Activated CD4-positive, CD25-positive, alpha-beta regulatory T cell treated with anti-CD3 and anti-CD28 coated beads, Interleukin-2, amount 50 U/mL, for 24 hours (primary cell): ENCODE measurements around the gene RHOF.
A peak's percentile ranks its signal among the peaks of the same experiment; 100 is the strongest.

Source experiments
- ATAC-seq, 2 donors: fragments of 150-1000 bp; cut with Tn5 transposase; one replicate each; pipeline ENCODE4 v1.10.0; 2021; ENCODE audit warnings: mild to moderate bottlenecking in 1 of 2, moderate library complexity in 1 of 2

The RHOF gene, protein sequence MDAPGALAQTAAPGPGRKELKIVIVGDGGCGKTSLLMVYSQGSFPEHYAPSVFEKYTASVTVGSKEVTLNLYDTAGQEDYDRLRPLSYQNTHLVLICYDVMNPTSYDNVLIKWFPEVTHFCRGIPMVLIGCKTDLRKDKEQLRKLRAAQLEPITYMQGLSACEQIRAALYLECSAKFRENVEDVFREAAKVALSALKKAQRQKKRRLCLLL

DNA sequence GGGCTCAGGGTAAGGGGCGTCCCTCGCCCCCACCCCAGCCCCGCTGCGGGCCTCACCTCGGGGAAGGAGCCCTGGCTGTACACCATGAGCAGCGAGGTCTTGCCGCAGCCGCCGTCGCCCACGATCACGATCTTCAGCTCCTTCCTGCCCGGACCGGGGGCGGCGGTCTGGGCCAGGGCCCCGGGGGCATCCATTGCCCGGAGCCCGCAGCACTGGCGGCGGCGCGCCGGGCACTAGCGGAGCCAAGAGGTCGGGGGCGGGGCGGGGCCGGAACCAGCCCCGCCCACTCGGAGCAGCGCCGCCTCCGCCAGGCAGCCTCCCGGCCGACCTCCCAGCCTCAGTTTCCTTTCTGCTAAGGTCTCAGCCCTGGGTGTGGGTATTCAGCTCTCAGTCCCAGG lies at the start of gene RHOF:
TSS of gene RHOF (minus strand) at position 249 of the 398 bp plus-strand sequence. CDS start at position 194, 55 bp downstream.
- ATAC-seq, result peak; percentile 9 to 15

DNA sequence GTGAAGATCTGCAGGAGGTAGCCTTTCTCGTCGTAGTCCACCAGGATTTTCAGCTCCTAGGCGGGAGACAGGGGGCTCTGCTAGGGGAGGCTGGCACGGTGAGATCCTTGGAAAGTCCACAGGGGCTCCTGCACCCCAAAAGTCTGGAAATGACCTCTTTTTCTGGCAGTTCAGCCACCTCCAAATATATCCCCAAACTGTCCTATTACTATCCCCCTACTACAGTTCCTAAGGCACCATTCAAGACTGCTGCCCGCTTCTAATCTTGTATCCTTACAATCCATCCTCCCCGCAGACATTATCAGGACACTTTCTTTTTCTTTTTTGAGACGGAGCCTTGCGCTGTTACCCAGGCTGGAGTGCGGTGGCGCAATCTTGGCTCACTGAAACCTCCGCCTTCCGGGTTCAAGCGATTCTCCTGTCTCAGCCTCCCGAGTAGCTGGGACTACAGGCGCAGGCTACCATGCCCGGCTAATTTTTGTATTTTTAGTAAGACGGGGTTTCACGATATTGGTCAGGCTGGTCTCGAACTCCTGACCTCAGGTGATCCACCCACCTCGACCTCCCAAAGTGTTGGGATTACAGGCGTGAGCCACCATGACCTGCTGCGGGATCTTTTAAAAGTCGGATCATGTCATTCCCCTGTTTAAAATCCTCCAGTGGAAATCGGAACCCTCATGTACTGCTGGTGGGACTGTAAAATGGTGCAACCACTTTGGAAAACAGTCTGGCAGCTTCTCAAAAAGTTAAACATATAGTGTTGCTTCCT lies 46.7 kb upstream of the RHOF start:
- no peak for ATAC-seq

- ATAC-seq, result peak; percentile 96 to 97
These were observed 45.9 kb upstream of the RHOF start for GRCh38 chr12:121839106-121839992.

GRCh38 chr12:121838126-121838525 lies 44.6 kb upstream of the RHOF start:
- no peak for ATAC-seq

GRCh38 chr12:121837680-121838079 lies 44.2 kb upstream of the RHOF start:
- no peak for ATAC-seq

GRCh38 chr12:121831571-121832245 lies 38.2 kb upstream of the RHOF start:
- ATAC-seq, result no peak

- no peak for ATAC-seq
These were observed 37.2 kb upstream of the RHOF start for GRCh38 chr12:121830588-121831265.

GRCh38 chr12:121830134-121830533 lies 36.6 kb upstream of the RHOF start:
- no peak for ATAC-seq

DNA sequence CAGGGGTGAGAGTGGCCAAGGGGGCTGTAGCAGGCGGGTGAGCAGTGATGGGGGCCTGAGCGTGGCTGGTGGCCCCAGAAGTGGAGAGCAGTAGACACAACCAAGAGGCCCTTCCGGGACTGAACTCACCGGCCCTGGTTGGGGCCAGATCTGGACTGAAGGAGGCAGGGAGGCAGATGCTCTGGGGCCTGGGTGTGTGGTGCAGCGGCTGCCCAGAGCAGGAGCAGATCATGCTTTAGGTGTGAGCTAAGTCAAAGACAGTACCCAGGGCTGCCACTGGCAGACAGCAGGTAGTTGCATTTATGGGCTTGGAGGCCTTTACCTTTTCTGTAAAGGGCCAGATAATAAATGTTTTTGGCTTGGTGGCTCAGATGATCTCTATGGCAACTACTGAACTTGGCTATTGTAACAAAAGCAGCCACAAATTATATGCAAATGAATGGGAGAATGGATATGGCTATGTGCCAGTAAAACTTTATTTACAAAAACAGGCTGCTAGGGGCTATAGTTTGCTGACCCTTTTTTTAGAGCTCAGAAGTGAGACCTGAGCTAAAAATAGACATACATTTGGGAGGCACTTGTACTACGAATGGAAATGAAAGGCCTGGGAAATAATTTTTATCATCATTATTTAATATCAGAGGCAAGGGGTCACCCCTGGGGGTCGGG lies 35.9 kb upstream of the RHOF start:
- ATAC-seq, result no peak

DNA sequence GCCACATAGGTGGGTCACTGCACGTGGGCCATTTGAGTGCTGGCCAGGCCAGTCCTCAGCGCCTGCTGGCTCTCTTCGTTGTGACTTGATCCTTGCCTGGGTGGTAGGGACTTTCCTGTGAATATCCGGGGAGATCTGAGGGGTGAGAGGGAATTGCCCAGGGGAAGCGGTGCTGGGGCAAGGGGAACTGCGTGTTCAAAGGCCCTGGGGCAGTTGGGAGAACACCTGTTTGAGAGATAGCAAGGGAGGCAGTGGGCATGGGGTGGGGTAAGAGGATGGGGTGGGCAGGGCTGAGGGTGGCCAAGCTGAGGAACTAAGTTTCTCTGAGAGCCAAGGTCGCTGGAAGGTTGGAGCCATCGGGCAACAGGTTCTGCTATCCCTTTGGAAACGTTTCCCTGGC lies 35.3 kb upstream of the RHOF start:
- ATAC-seq, result no peak

- no peak for ATAC-seq
These were observed 34.8 kb upstream of the RHOF start for GRCh38 chr12:121828306-121828705.

DNA sequence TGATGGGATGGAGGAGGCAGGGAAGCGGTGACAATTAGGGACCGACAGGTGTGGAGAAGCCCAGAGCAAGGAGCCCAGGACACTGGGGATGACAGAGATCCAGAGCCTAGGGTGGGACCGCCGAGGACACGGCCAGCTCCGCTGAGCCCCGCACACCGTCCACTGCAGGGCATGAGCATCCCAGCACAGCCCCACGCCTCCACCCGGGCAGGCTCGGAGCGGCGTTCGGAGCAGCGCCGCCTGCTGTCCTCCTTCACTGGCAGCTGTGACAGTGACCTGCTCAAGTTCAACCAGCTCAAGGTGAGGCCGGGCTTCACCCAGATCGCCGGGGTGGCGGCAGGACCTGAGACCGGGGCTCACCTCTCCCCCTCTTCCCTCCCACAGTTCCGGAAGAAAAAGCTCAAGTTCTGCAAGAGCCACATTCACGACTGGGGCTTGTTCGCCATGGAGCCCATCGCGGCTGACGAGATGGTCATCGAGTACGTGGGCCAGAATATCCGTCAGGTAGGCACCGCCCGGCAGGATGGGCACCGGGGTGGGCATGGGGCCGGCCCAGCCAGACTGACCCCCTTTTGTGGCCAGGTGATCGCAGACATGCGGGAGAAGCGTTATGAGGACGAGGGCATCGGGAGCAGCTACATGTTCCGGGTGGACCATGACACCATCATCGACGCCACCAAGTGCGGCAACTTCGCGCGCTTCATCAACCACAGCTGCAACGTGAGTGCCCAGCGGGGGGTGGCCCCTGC lies 34.0 kb upstream of the RHOF start:
- ATAC-seq, result no peak

DNA sequence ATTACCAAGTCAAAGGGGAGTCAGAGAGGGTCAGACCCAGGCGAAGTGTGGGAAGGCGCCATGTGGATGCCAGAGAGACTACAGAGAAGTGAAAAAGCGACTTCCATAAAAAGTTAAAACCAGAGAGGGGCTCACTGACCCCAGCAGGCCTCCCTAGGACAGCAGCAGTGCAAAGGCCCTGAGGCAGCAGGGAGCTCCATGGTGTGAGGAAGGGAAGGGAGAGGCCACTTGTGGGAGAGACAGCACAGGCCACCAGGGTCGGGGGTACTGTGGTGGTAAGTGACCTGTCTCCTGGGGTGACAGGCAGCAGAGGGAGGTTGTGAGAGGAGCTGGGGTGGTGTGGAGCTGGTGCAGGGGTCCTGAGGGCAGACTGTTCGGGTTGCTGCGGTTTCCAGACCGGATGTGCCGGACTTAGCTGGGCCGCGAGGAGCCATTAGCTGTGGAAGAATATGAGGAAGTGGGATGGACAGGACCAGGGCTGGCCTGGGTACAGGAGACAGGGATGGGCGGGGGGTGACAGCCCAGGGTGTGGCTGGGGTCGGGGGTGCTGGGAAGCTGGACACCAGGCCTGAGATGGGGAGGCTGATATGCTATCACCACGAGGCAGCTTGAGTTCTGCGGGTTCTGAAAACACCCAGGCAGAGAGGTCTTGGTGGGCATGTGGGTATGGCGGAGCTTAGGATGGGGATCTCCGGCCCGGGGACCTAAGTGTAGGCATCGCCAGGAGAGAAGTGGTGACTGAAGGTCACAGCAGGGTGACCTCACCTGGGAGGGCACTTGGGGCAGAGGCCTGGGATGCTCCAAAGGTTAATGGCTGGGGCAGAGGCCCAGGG lies 33.0 kb upstream of the RHOF start:
- ATAC-seq, result no peak

GRCh38 chr12:121825041-121825523 lies 31.6 kb upstream of the RHOF start:
- ATAC-seq, result no peak

DNA sequence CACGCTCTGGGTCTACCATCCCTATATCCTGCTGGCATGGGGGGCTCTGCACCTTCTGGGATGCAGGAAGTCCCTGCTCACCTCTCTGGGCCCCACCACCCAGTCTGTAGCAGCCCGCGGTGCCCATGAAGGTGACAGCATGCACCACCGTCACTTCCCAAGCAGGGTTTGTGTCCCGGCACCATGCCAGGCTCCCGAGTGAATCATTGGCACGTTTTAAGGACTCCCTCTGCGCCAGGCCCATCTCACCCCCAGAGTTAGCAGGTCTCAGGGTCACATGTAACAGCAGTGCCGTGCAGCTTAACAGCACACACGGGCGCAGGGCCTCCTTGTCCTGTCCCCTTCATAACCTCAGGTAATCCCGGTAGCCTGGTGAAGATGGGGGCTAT lies 30.2 kb upstream of the RHOF start:
- ATAC-seq, result no peak

DNA sequence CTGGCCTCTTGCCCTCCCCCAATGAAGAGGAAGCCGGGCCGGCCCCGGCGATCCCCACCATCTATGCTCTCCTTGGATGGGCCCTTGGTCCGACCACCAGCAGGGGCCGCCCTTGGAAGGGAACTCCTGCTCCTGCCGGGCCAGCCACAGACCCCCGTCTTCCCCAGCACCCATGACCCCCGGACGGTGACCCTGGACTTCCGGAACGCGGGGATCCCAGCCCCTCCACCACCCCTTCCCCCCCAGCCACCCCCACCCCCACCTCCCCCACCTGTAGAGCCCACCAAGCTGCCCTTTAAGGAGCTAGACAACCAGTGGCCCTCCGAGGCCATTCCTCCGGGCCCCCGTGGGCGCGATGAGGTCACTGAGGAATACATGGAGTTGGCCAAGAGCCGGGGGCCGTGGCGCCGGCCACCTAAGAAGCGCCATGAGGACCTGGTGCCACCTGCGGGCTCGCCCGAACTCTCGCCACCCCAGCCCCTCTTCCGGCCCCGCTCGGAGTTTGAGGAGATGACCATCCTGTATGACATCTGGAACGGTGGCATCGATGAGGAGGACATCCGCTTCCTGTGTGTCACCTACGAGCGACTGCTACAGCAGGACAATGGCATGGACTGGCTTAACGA lies 29.7 kb upstream of the RHOF start:
- no peak for ATAC-seq

GRCh38 chr12:121822393-121823100 lies 29.1 kb upstream of the RHOF start:
- ATAC-seq, result no peak

DNA sequence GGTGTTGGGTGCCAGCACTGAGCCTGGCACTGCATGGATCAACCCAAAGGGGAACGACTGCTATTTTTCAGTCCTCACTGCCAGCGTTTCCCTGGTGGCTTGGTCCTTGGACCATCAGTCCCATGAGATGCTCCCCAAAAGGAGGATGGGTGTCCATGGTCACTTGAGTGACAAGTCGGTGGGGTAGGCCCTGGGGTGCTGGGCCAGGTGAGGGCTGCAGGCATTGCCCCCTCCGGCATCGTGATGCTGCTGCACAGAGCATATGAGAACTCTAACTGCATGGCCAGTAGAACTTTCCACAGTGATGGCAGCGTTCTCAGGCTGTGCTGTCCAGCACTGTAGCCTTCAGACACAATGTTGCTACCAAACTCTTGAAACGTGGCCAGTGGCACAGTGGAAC lies 26.6 kb upstream of the RHOF start:
- no peak for ATAC-seq
